ENCODE measurements around the gene AUTS2.

Gene AUTS2

DNA sequence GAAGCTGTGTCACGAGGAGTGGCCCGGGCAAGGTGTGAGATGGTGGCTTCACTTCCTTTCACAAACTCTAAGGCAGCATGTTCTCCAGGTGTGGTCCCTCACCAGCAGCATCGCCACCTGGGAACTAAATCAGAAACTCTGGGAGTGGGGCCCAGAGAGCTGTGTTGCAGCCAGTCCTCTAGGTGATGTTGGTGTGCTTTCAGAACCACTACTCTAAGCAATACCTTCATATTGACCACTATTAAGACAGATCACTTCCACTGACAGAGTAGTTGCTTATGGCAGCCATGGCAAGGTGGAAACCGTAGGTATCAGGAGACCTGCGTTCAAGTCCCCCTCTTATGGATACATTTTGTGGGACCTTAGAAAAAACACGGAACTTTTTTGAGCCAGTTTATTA is 1037.9 kb downstream of the AUTS2 start:
- H4K8ac ChIP-seq (ENCODE audit: low read depth, low read length): no peak overlapping the region
- H4K5ac ChIP-seq (ENCODE audit: low read length): no peak overlapping the region
- no peak overlapping the region for H3K23ac ChIP-seq (ENCODE audit: low read length)
- H3K4me1 ChIP-seq (ENCODE audit: control insufficient read depth, low read depth, low read length): peaks cover 7% of the 10 kb centered on the region
- H3K18ac ChIP-seq (ENCODE audit: low read length): no peak overlapping the region
- no peak overlapping the region for H2BK120ac ChIP-seq (ENCODE audit: low read depth, low read length)
- H3K4ac ChIP-seq (ENCODE audit: low read depth, low read length): no peak overlapping the region
- no CpG with 5 or more reads among the region's 6 CpGs for WGBS (ENCODE audit: extremely low coverage, insufficient coverage, low lambda C conversion rate)
- no peak overlapping the region for H3K9ac ChIP-seq (ENCODE audit: low read length)
- H3K79me1 ChIP-seq (ENCODE audit: low read length): no peaks in the 10 kb centered on the region
- no peak overlapping the region for H2BK15ac ChIP-seq (replicated peaks; ENCODE audit: low read depth)
- H3K36me3 ChIP-seq (ENCODE audit: control insufficient read depth, insufficient read depth, low read length): no peaks in the 10 kb centered on the region
- H3K4me2 ChIP-seq (ENCODE audit: low read length): no peak overlapping the region
- H2AK5ac ChIP-seq (ENCODE audit: low read length): no peak overlapping the region
- no peak overlapping the region for H3K4me3 ChIP-seq (ENCODE audit: low read length)
- H3K27ac ChIP-seq (ENCODE audit: low read depth, low read length): no peak overlapping the region
- H3K27me3 ChIP-seq (ENCODE audit: insufficient read depth, low read length, poor library complexity): no peaks in the 10 kb centered on the region
- H3K56ac ChIP-seq (ENCODE audit: low read length): no peak overlapping the region
- no peak for DNase-seq
- H3K79me2 ChIP-seq (ENCODE audit: control insufficient read depth, insufficient read depth, low read length): no peaks in the 10 kb centered on the region
- H2BK5ac ChIP-seq (ENCODE audit: low read length): no peak overlapping the region

DNA sequence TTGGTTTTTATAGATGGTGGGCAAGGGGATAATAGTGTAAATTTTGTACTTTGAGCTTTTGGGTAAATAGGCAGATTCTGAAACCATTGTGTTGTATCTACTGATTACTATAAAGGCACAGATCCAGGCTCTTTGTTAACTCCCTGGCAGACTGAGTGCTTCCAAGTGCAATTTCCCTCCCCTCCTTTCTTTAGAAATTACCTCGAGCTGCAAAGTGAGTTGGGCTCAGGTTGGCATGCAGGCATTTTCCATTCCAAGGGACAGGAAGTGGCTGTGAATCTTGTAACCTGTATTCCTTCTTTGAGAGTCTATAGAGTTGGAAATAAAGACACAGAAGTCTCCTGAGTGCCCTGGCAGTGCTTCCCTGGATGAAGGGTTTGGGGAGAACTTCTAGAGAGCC is 1039.5 kb downstream of the AUTS2 start:
- no CpG with 5 or more reads among the region's 1 CpG for WGBS (ENCODE audit: extremely low coverage, insufficient coverage, low lambda C conversion rate)
- H2BK15ac ChIP-seq (replicated peaks; ENCODE audit: low read depth): no peak overlapping the region
- no peak overlapping the region for H3K4me3 ChIP-seq (ENCODE audit: low read length)
- no peak overlapping the region for H3K9ac ChIP-seq (ENCODE audit: low read length)
- no peaks in the 10 kb centered on the region for H3K27me3 ChIP-seq (ENCODE audit: insufficient read depth, low read length, poor library complexity)
- H3K79me1 ChIP-seq (ENCODE audit: low read length): no peaks in the 10 kb centered on the region
- DNase-seq: no peak
- H3K4ac ChIP-seq (ENCODE audit: low read depth, low read length): no peak overlapping the region
- no peak overlapping the region for H3K18ac ChIP-seq (ENCODE audit: low read length)
- H3K56ac ChIP-seq (ENCODE audit: low read length): no peak overlapping the region
- H3K79me2 ChIP-seq (ENCODE audit: control insufficient read depth, insufficient read depth, low read length): no peaks in the 10 kb centered on the region
- no peak overlapping the region for H2AK5ac ChIP-seq (ENCODE audit: low read length)
- H3K23ac ChIP-seq (ENCODE audit: low read length): no peak overlapping the region
- no peaks in the 10 kb centered on the region for H3K4me1 ChIP-seq (ENCODE audit: control insufficient read depth, low read depth, low read length)
- H2BK5ac ChIP-seq (ENCODE audit: low read length): no peak overlapping the region
- H3K4me2 ChIP-seq (ENCODE audit: low read length): no peak overlapping the region
- no peak overlapping the region for H3K27ac ChIP-seq (ENCODE audit: low read depth, low read length)
- H2BK120ac ChIP-seq (ENCODE audit: low read depth, low read length): no peak overlapping the region
- no peaks in the 10 kb centered on the region for H3K36me3 ChIP-seq (ENCODE audit: control insufficient read depth, insufficient read depth, low read length)
- no peak overlapping the region for H4K8ac ChIP-seq (ENCODE audit: low read depth, low read length)
- H4K5ac ChIP-seq (ENCODE audit: low read length): no peak overlapping the region

DNA sequence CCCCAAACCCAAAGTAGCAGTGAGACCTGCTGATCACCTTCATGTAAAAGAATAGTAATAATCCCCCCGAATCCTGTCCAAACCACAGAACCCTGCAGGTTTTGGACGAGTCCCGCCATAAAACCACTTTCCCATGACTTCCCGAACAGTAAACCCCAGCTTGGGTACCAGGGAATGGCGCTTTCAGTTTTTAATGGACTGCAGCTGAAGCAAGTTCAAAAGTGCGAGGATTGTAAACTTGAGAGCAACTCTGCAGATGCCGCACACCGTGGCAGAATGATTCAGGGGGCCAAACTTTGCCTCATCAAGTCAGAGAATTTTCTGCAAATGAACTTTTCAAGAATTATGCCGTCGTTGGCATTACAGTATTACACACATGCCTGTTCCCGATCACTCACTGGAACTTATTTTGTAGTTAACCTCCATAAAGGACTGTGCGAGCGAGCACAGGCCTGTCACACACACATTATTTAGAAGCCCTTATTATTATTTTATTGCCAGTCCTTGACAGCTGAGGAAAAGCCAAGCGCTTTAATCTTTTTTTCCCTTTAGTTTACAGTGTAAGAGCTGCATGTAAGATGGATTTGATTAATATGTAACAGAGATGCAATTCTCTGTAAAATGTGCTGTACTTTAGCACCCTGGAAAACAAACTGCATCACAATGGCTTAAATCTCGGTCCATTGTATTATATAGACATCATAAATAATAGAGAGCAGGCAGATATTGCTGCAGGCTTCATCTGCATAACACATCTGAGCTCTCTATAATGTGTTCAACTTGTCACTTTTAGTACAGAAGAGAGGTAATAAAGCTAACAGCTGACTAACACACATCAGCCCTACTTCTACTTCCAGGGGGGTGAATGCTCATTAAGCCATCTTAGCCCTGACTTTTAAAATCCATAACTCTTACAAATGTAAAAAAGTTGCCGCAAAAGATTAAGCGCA is 1040.2 kb downstream of the AUTS2 start:
- Histone ChIP-seq H3K36me3 (ENCODE audit: control insufficient read depth, insufficient read depth, low read length) (no peaks in the 10 kb centered on the region), H3K18ac (ENCODE audit: low read length) (no peak overlapping the region), H4K5ac (ENCODE audit: low read length) (no peak overlapping the region), H3K9ac (ENCODE audit: low read length) (no peak overlapping the region), H2BK120ac (ENCODE audit: low read depth, low read length) (no peak overlapping the region), H3K27ac (ENCODE audit: low read depth, low read length) (no peak overlapping the region), H3K27me3 (ENCODE audit: insufficient read depth, low read length, poor library complexity) (no peaks in the 10 kb centered on the region), H3K4me1 (ENCODE audit: control insufficient read depth, low read depth, low read length) (no peaks in the 10 kb centered on the region), H3K79me1 (ENCODE audit: low read length) (no peaks in the 10 kb centered on the region), H3K4me3 (ENCODE audit: low read length) (no peak overlapping the region), H3K79me2 (ENCODE audit: control insufficient read depth, insufficient read depth, low read length) (no peaks in the 10 kb centered on the region), H2BK15ac (replicated peaks; ENCODE audit: low read depth) (no peak overlapping the region), H2AK5ac (ENCODE audit: low read length) (no peak overlapping the region), H2BK5ac (ENCODE audit: low read length) (no peak overlapping the region), H3K23ac (ENCODE audit: low read length) (no peak overlapping the region), H4K8ac (ENCODE audit: low read depth, low read length) (no peak overlapping the region), H3K4me2 (ENCODE audit: low read length) (no peak overlapping the region), H3K56ac (ENCODE audit: low read length) (no peak overlapping the region), H3K4ac (ENCODE audit: low read depth, low read length) (no peak overlapping the region)
- no peak for DNase-seq
- no CpG with 5 or more reads among the region's 17 CpGs for WGBS (ENCODE audit: extremely low coverage, insufficient coverage, low lambda C conversion rate)

DNA sequence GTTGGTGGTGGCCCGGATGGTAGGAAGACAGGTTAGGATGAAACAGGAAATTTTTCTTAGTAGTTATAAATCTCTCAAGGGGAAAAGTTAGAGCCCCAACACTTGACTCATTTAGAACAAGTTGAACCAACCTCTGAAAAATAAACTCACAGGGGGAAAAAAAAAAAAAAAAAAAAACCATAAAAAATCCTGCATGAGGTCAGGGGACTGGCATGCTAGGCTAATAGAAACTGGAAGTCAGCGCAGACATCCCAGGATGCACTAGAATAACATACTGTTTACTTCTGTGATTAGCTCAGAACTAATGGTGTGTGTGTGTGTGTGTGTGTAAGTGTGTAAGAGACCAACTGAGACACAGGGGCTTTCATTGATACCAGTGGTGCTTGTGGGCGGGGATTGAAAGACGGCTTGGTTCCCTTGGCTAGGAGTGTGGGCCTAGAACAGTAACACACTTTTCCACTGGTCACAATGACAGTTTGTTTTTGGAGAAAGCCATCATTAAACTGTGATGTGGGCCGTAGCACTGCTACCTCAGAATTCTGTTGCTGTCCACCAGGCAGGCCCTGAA is 1042.1 kb downstream of the AUTS2 start:
- Histone ChIP-seq H3K79me1 (ENCODE audit: low read length) (no peaks in the 10 kb centered on the region), H4K5ac (ENCODE audit: low read length) (no peak overlapping the region), H3K36me3 (ENCODE audit: control insufficient read depth, insufficient read depth, low read length) (no peaks in the 10 kb centered on the region), H3K23ac (ENCODE audit: low read length) (no peak overlapping the region), H2BK15ac (replicated peaks; ENCODE audit: low read depth) (no peak overlapping the region), H3K27ac (ENCODE audit: low read depth, low read length) (no peak overlapping the region), H3K4ac (ENCODE audit: low read depth, low read length) (no peak overlapping the region), H2AK5ac (ENCODE audit: low read length) (no peak overlapping the region), H3K27me3 (ENCODE audit: insufficient read depth, low read length, poor library complexity) (no peaks in the 10 kb centered on the region), H3K9ac (ENCODE audit: low read length) (no peak overlapping the region), H3K18ac (ENCODE audit: low read length) (no peak overlapping the region), H3K4me2 (ENCODE audit: low read length) (no peak overlapping the region), H2BK5ac (ENCODE audit: low read length) (no peak overlapping the region), H3K79me2 (ENCODE audit: control insufficient read depth, insufficient read depth, low read length) (no peaks in the 10 kb centered on the region), H2BK120ac (ENCODE audit: low read depth, low read length) (no peak overlapping the region), H3K56ac (ENCODE audit: low read length) (no peak overlapping the region), H3K4me3 (ENCODE audit: low read length) (no peak overlapping the region), H4K8ac (ENCODE audit: low read depth, low read length) (no peak overlapping the region), H3K4me1 (ENCODE audit: control insufficient read depth, low read depth, low read length) (no peaks in the 10 kb centered on the region)
- WGBS (ENCODE audit: extremely low coverage, insufficient coverage, low lambda C conversion rate): no CpG with 5 or more reads among the region's 5 CpGs
- DNase-seq: peak; percentile 28

DNA sequence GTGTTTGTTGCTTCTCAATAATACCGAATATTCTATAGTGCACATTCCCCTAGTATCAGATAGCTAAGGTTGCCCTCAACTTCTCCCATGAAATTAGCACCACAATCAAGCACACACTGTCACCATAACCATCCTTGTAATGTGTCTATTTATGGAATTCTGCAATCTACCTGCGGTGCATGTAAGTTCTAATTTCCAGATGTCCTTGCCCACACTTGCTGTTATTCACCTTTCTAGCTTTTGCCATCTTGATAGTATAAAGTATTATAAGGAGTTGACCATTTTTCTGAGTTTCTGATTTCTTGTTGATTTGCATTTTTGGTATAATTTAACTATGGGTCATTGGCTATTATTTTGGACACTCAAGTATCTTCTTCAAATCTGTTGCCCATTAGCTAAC is 1043.6 kb downstream of the AUTS2 start:
- Histone ChIP-seq H3K9ac (ENCODE audit: low read length) (no peak overlapping the region), H3K18ac (ENCODE audit: low read length) (no peak overlapping the region), H3K27ac (ENCODE audit: low read depth, low read length) (no peak overlapping the region), H3K4me3 (ENCODE audit: low read length) (no peak overlapping the region), H3K4me1 (ENCODE audit: control insufficient read depth, low read depth, low read length) (peaks cover 2% of the 10 kb centered on the region), H2AK5ac (ENCODE audit: low read length) (no peak overlapping the region), H3K36me3 (ENCODE audit: control insufficient read depth, insufficient read depth, low read length) (no peaks in the 10 kb centered on the region), H3K79me2 (ENCODE audit: control insufficient read depth, insufficient read depth, low read length) (no peaks in the 10 kb centered on the region), H4K5ac (ENCODE audit: low read length) (no peak overlapping the region), H3K4me2 (ENCODE audit: low read length) (no peak overlapping the region), H3K79me1 (ENCODE audit: low read length) (no peaks in the 10 kb centered on the region), H2BK15ac (replicated peaks; ENCODE audit: low read depth) (no peak overlapping the region), H4K8ac (ENCODE audit: low read depth, low read length) (no peak overlapping the region), H3K27me3 (ENCODE audit: insufficient read depth, low read length, poor library complexity) (no peaks in the 10 kb centered on the region), H3K56ac (ENCODE audit: low read length) (no peak overlapping the region), H2BK120ac (ENCODE audit: low read depth, low read length) (no peak overlapping the region), H3K4ac (ENCODE audit: low read depth, low read length) (no peak overlapping the region), H2BK5ac (ENCODE audit: low read length) (no peak overlapping the region), H3K23ac (ENCODE audit: low read length) (no peak overlapping the region)
- no CpG with 5 or more reads among the region's 2 CpGs for WGBS (ENCODE audit: extremely low coverage, insufficient coverage, low lambda C conversion rate)
- DNase-seq: no peak

Measured in mesendoderm (in vitro differentiated cells).